HEK293T (cell line): ENCODE measurements around the gene NR1H4.

ENCODE experiments used
- FOXA1 ChIP-seq: fragments of 450-650 bp; IDR thresholded peaks from 2 replicates; pipeline ENCODE4 v1.6.1; 2016; ENCODE audit warnings: mild to moderate bottlenecking
- FOXM1 ChIP-seq: fragments of 450-650 bp; IDR thresholded peaks from 2 replicates; pipeline ENCODE4 v1.6.1; 2017; ENCODE audit warnings: mild to moderate bottlenecking, borderline replicate concordance
- HDGF ChIP-seq: fragments of 450-650 bp; IDR thresholded peaks from 2 replicates; pipeline ENCODE4 v1.6.1; 2017; ENCODE audit warnings: antibody characterized with exemption, borderline replicate concordance

- TF ChIP-seq FOXA1 (no peak), FOXM1 (no peak), HDGF (no peak)
These were observed 15.7 kb downstream of the NR1H4 start for GRCh38 chr12:100489251-100489820.
